Ureter (tissue), 1 donor: ENCODE data around the gene FBXL22. TPM values are rescaled to one million over a fixed set of nuclear protein-coding genes. Genes with fewer than 3 reads are reported as not detected.

Experiments
- DNase-seq: peaks from one replicate; pipeline ENCODE4 v3.0.0-alpha.2; 2020; ENCODE audit warnings: low spot score
- total RNA-seq: library from RNA; stranded (reverse); gene quantifications from one replicate; pipeline ENCODE4 v1.2.4, GENCODE V29; 2023
- donor health status: DM: yes; HTN: yes; CAD: no.

Gene FBXL22
- 13.3 TPM for total RNA-seq

DNA sequence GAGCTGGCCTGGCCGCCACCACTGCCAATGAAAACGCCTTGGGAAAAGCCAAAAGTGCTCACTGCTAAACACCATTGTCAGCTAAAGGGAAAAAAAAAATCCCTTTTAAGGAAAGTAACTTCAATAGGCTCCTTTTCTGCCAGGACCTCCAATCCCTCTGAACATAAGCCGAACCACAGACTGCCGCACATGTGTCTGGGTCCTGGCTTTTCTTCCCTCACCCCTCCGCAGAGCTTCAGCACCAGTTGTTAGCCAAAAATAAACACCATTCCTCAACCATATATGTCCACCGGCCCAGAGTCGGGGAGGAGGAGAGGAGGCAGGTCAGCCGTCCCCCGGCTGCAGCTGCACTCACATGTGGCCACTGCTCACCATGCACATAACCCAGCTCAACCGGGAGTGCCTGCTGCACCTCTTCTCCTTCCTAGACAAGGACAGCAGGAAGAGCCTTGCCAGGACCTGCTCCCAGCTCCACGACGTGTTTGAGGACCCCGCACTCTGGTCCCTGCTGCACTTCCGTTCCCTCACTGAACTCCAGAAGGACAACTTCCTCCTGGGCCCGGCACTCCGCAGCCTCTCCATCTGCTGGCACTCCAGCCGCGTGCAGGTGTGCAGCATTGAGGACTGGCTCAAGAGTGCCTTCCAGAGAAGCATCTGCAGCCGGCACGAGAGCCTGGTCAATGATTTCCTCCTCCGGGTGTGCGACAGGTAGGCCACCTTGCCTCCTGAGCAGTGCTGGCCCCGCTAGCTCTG, at the start of gene FBXL22:
Gene FBXL22 (plus strand): TSS at position 350 of the 753 bp plus-strand sequence. CDS start 6 bp downstream, at position 356.
- DNase-seq = peak; percentile 65

GRCh38 chr15:63551400-63551799, 45.8 kb upstream of the FBXL22 start:
- DNase-seq = no peak

- DNase-seq = peak; percentile 54
These were observed 43.8 kb upstream of the FBXL22 start for GRCh38 chr15:63553388-63553791.

- DNase-seq = no peak
These were observed 42.8 kb upstream of the FBXL22 start for GRCh38 chr15:63554337-63554927.

- DNase-seq = no peak
These were observed 41.7 kb upstream of the FBXL22 start for GRCh38 chr15:63555507-63555906.

- no peak for DNase-seq
These were observed 40.9 kb upstream of the FBXL22 start for GRCh38 chr15:63556246-63556645.

DNA sequence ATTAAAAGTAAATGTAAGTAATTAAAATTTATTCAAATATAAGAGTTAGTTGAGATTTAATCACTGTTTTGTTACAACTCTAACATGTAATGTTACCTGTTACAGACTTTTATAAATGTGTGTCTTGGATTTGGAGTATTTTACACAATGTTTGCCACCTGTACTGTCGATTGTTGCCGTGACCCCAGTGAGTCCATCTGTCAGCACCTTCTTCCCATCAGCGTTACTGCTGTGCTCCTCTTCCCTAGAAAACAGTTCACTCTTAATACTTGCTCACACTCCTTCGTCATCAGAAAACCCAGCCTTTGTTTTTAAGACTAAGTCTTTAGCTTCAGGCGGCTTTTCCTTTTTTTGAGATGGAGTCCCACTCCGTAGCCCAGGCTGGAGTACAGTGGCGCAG, 40.5 kb upstream of the FBXL22 start:
- no peak for DNase-seq

GRCh38 chr15:63559753-63560152, 37.4 kb upstream of the FBXL22 start:
- DNase-seq = no peak

- no peak for DNase-seq
These were observed 36.3 kb upstream of the FBXL22 start for GRCh38 chr15:63560741-63561448.

- DNase-seq = no peak
These were observed 33.1 kb upstream of the FBXL22 start for GRCh38 chr15:63564093-63564492.

- DNase-seq = no peak
These were observed 31.5 kb upstream of the FBXL22 start for GRCh38 chr15:63565536-63566186.

GRCh38 chr15:63572749-63573464, 24.3 kb upstream of the FBXL22 start:
- no peak for DNase-seq

DNA sequence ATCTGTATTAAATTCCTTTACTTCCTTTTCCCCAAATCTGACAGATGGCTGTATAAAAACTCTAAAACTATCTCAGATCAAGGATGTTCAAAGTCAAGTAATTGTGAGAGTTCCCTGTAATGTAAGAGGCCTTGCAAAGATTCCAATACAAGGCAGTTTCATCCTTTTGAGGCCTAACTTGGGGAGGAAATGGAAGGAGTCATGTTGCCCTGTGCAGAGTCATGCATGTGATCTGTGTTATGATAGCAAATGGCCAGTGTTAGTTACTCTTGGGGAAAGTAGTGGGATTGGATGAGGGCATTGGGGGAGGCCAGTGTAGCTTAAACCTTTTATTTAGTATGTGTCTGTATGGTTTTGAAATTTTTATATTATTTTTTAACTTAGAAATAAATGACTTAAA, 23.7 kb upstream of the FBXL22 start:
- DNase-seq = no peak

GRCh38 chr15:63575312-63575711, 21.9 kb upstream of the FBXL22 start:
- no peak for DNase-seq

- no peak for DNase-seq
These were observed 20.7 kb upstream of the FBXL22 start for GRCh38 chr15:63576441-63576840.

GRCh38 chr15:63582179-63582578, 15.0 kb upstream of the FBXL22 start:
- no peak for DNase-seq

DNA sequence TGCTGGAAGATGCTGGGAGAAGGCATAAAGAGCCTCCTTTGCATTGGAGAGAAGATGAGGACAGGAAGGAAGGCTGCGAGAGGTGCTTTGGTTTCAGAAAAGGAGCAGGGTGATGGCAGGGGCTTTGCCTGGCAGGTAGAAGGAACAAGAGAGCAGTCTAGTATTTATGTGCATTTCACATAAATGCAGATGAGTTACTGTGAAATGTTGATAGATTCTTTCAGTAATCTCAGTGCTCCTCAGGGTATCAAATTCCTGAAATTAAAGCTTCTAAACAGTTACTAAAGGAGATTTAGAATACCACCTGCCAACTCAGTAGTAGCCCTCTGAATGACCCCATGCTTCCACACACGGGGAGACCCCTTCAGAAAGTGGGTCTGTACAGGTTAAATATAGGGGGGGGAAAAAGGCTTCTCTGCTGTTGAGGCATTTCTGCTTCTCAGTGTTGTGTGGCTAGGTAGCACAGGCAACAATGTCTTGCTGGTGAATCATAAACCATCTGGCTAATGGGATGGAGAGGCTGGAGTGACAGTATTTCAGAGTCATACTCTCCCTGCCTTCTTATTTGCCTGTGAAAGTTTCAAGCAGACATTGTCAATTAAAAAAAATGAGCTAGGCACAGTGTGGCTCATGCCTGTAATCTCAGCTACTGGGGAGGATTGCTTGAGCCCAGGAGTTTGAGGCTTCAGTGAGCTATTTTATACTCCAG, 14.3 kb upstream of the FBXL22 start:
- DNase-seq = no peak

DNA sequence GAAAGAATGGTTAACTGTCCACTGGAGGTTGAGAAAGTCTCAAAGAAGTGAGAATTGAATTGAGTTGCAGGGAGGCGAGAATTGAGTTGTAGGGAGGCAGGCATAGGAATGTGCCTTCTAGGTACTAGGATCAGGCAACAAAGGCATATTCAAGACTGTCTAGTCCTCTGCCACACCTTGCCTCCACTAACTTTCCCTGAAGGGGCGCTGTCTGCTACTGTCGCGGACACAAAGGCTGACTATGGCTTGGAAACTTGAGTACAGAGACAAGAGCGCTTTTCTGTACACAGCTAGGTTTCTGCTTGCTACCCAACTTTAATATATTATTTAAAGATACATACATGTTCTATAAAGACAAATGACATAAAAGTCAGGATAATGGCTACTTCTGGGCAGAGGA, 10.4 kb upstream of the FBXL22 start:
- DNase-seq = no peak

- DNase-seq = no peak
These were observed 9.7 kb upstream of the FBXL22 start for GRCh38 chr15:63587527-63587926.

- DNase-seq = no peak
These were observed 8.4 kb upstream of the FBXL22 start for GRCh38 chr15:63588826-63589225.
